Sigmoid colon (tissue), 7 donors: ENCODE measurements around the gene KRT79. TPM values are rescaled to one million over a fixed set of nuclear protein-coding genes. Genes with fewer than 3 reads are reported as not detected.

Experiments used
- DNase-seq: peaks from one replicate; pipeline ENCODE4 v3.0.0-alpha.2; 2019
- H3K27ac ChIP-seq, 4 donors: fragments of 200-600 bp; sonication (generic); one replicate each; pipeline ENCODE4 v1.5.1; 2016 to 2019; ENCODE audit warnings: mild to moderate bottlenecking in 1 of 4
- H3K27me3 ChIP-seq, 3 donors: fragments of 200-600 bp; sonication (generic); one replicate each; pipeline ENCODE4 v1.5.1; 2019; ENCODE audit warnings: mild to moderate bottlenecking in 1 of 3
- H3K36me3 ChIP-seq, 4 donors: fragments of 200-600 bp; sonication (generic); one replicate each; pipeline ENCODE4 v1.5.1; 2016 to 2019
- H3K4me1 ChIP-seq, 4 donors: fragments of 200-600 bp; sonication (generic); one replicate each; pipeline ENCODE4 v1.5.1; 2017 to 2019
- H3K4me3 ChIP-seq, 4 donors: fragments of 200-600 bp; sonication (generic); one replicate each; pipeline ENCODE4 v1.5.1; 2017 to 2019; ENCODE audit warnings: mild to moderate bottlenecking in 2 of 4, moderate library complexity in 1 of 4
- H3K9me3 ChIP-seq, 4 donors: fragments of 200-600 bp in 3 of 4; sonication (generic) in 3 of 4; one replicate each; pipeline versions ENCODE4 v1.5.1 to v1.6.1; 2013 to 2019
- EP300 ChIP-seq, 4 donors: sonication (generic); formaldehyde crosslinking; IDR thresholded peaks; one replicate each; pipeline ENCODE4 v1.6.1; 2017; ENCODE audit warnings: antibody characterized with exemption in 4 of 4
- POLR2A ChIP-seq, 2 donors: fragments of 450-650 bp; IDR thresholded peaks; one replicate each; pipeline ENCODE4 v1.6.1; 2016; ENCODE audit warnings: antibody characterized with exemption in 2 of 2, mild to moderate bottlenecking in 2 of 2, moderate library complexity in 2 of 2
- POLR2AphosphoS5 ChIP-seq, 4 donors: sonication (generic); formaldehyde crosslinking; IDR thresholded peaks; one replicate each; pipeline ENCODE4 v1.6.1; 2017; ENCODE audit warnings: antibody characterized with exemption in 4 of 4
- WGBS, 2 donors: extraction: QIAGEN DNeasy Blood & Tissue Kit; methylation state at CpG; one replicate each; pipeline ENCODE4 v1.1.7; 2013; 5-methylcytosine and 5-hydroxymethylcytosine counted together
- intact Hi-C: fragments of 100-400 bp; cut with DNase I; formaldehyde crosslinking; loops from one replicate; pipeline ENCODE4 v1.15.1; 2023
- polyA plus RNA-seq, 3 donors: library from polyadenylated mRNA; stranded (reverse); fragments of 200-250 nt; gene quantifications; one replicate each; pipeline ENCODE4 v1.2.3, GENCODE V29; 2013
- total RNA-seq, 4 donors: library from RNA; depleted of rRNA; stranded (reverse); fragments of >200 nt; gene quantifications; one replicate each; pipeline ENCODE4 v1.1.0, GENCODE V29; 2016
- TF ChIP-seq, protein P1 (sequence below), 4 experiments: fragments of 450-650 bp in 3 of 4; fragments of 200-600 bp in 1 of 4; IDR thresholded peaks; one replicate each; pipeline ENCODE4 v1.5.1; 2016 to 2019; ENCODE audit warnings: antibody characterized with exemption in 4 of 4, mild to moderate bottlenecking in 3 of 4, moderate library complexity in 2 of 4
- donor health status: healthy with polysubstance abuse.
- donor health status: Bipolar disorder and iron deficiency.
- donor health status: healthy.

Gene KRT79
- total and polyA plus RNA-seq, 7 donors = 0.16 TPM; not detected in 6

DNA sequence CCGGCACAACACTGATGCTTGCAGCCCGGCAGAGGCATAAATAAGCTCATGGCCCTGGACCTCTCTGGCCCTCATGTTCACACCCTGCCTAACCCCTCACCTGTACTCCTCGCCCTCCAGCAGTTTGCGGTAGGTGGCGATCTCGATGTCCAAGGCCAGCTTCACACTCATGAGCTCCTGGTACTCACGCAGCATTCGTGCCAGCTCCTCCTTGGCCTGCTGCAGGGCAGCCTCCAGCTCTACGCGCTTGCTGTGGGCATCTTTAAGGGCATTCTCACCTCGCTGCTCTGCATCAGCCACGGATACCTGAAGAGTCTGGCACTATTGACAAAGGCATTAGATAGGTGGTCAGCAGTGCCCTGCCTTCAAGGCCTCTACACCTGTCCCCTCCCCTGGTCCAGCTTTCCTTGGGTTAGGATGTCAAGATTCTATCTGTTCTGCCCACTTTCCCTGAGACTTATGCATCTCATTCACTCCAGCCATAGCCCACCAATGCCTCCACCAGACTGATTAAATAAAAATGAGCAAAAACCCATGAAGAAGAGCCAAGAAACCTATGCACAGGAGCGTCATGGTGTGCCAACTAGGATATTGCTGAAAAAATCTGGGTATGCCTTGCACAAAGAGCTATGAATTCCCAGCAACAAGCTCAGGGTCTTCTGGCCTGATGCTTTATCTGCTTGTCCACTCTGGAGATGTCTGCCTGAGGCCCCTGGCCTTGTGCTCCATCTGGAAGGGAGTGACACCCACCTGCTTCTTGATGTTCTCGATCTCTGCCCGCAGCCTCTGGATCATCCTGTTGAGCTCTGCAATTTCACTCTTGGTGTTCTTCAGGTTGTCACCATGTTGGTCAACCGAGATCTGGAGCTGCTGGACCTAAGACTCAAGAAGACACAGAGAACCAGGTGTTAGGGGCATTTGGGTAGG, 26.3 kb downstream of the KRT79 start:
- Histone ChIP-seq H3K27me3 (no peaks in the 10 kb centered on the region), H3K9me3 (no peaks in the 10 kb centered on the region), H3K27ac (no peak overlapping the region), H3K4me3 (no peak overlapping the region), H3K4me1 (no peaks in the 10 kb centered on the region), H3K36me3 (no peaks in the 10 kb centered on the region)
- WGBS, 2 donors = 84 to 86% methylated on average over 16 of the region's 16 CpGs
- no peak for TF ChIP-seq POLR2A (IDR thresholded peaks at IDR 0.05)
- TF ChIP-seq EP300 (IDR thresholded peaks at IDR 0.05) = no peak
- DNase-seq = no peak
- intact Hi-C loops = no loop called here

DNA sequence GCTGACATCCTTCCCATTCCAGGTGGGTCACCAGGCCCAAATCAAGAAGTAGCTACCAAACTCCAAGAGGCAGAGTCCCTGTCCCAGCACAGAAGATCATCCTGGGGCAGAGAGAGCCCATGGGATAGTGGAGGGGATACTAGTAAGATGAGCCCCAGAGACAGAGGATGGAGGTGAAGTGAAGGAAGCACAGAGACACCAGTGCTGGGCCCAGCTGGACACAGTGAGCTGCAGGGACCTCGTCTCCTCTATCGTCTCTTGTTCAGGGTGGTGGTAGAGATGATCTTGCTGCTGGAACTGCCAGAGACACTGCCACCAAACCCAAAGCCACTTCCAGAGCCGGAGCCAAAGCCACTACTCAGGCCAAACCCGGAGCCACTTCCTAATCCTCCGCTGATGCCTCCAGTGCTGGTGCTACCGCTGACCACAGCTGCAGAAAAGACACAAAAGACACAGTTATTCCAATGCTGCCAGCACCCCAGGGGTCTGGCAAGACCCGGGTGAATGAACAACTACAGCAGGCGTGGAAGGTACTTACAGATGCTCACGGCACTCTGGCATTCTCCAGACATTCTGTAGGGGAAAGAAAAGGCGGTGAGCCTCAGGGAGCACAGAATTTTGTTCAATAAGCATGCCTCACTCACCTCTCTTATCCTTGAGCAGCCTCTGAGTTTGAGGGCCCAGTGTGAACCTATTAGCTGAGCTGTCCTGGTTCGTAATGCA, 27.1 kb downstream of the KRT79 start:
- intact Hi-C loops = no loop called here
- no peak for DNase-seq
- Histone ChIP-seq H3K36me3 (no peaks in the 10 kb centered on the region), H3K4me3 (no peak overlapping the region), H3K9me3 (no peaks in the 10 kb centered on the region), H3K4me1 (no peaks in the 10 kb centered on the region), H3K27ac (no peak overlapping the region), H3K27me3 (no peaks in the 10 kb centered on the region)
- WGBS, 2 donors = 87 to 89% methylated on average over 11 of the region's 11 CpGs
- TF ChIP-seq POLR2A (IDR thresholded peaks at IDR 0.05) (no peak), EP300 (IDR thresholded peaks at IDR 0.05) (no peak)
- TF ChIP-seq, protein P1, sequence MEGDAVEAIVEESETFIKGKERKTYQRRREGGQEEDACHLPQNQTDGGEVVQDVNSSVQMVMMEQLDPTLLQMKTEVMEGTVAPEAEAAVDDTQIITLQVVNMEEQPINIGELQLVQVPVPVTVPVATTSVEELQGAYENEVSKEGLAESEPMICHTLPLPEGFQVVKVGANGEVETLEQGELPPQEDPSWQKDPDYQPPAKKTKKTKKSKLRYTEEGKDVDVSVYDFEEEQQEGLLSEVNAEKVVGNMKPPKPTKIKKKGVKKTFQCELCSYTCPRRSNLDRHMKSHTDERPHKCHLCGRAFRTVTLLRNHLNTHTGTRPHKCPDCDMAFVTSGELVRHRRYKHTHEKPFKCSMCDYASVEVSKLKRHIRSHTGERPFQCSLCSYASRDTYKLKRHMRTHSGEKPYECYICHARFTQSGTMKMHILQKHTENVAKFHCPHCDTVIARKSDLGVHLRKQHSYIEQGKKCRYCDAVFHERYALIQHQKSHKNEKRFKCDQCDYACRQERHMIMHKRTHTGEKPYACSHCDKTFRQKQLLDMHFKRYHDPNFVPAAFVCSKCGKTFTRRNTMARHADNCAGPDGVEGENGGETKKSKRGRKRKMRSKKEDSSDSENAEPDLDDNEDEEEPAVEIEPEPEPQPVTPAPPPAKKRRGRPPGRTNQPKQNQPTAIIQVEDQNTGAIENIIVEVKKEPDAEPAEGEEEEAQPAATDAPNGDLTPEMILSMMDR (IDR thresholded peaks at IDR 0.05) = no peak

DNA sequence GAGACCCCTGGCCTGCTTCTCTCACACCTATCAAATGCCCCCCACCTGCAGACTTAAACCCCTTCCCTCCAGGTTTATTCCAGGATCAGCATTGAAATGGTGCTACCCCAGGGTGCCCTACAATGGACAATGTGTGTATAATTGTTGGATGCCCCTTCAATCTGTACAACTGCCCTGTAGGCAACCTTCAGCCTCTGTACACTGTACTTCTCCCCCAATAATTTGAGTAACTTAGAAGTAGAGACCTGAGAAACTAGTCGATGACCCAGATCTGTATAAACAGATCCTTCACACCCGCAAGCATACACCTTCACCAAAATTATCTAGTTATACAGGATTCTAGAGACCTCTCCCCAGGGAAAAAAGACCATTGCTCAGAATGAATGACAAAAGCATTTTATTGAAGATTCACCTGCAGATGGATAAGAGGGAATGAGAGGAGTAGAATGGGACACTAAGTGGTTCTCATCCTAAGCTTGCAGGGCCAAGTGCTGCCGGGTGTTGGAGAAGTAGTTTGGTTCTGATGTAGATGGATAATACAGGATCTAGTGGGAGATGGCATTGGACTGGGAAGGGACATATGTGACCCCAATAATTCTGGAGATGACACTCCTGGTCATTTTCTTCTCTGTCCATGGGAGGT, 27.8 kb downstream of the KRT79 start:
- no peak overlapping the region for H3K27ac ChIP-seq
- intact Hi-C loops = no loop called here
- H3K4me3 ChIP-seq = no peak overlapping the region
- H3K27me3 ChIP-seq = no peaks in the 10 kb centered on the region
- H3K4me1 ChIP-seq = no peaks in the 10 kb centered on the region
- TF ChIP-seq, protein P1 (IDR thresholded peaks at IDR 0.05) = no peak
- TF ChIP-seq POLR2A (IDR thresholded peaks at IDR 0.05) (no peak), POLR2AphosphoS5 (IDR thresholded peaks at IDR 0.05) (no peak), EP300 (IDR thresholded peaks at IDR 0.05) (no peak)
- H3K36me3 ChIP-seq = no peaks in the 10 kb centered on the region
- DNase-seq = no peak
- no peaks in the 10 kb centered on the region for H3K9me3 ChIP-seq
- WGBS, 2 donors = 94 to 95% methylated on average over 3 of the region's 3 CpGs

DNA sequence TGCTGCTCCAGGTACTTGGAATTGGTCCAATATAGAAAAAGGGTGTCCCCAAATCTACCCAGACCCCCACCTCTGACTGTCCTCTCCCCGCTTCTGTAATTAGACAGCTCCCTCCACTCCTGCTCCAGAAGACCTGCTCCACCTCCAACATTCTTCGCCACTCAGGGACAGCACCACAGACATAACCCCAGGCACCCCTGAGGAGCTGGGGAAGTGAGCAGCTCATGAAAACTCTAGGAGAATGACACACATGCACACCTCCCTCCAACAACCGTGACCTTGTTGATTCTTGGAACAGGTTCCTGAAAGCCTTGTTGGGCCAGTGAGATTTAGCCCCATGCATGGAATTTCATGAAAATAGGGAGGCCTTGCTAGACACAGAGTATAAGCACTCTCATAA, 28.4 kb downstream of the KRT79 start:
- WGBS, 2 donors = 84 to 86% methylated on average over 3 of the region's 3 CpGs
- Histone ChIP-seq H3K4me1 (no peaks in the 10 kb centered on the region), H3K27me3 (no peaks in the 10 kb centered on the region), H3K27ac (no peak overlapping the region), H3K9me3 (no peaks in the 10 kb centered on the region), H3K36me3 (no peaks in the 10 kb centered on the region), H3K4me3 (no peak overlapping the region)
- intact Hi-C loops = no loop called here
- no peak for DNase-seq
- TF ChIP-seq POLR2AphosphoS5 (IDR thresholded peaks at IDR 0.05) (no peak), EP300 (IDR thresholded peaks at IDR 0.05) (no peak), POLR2A (IDR thresholded peaks at IDR 0.05) (no peak)

DNA sequence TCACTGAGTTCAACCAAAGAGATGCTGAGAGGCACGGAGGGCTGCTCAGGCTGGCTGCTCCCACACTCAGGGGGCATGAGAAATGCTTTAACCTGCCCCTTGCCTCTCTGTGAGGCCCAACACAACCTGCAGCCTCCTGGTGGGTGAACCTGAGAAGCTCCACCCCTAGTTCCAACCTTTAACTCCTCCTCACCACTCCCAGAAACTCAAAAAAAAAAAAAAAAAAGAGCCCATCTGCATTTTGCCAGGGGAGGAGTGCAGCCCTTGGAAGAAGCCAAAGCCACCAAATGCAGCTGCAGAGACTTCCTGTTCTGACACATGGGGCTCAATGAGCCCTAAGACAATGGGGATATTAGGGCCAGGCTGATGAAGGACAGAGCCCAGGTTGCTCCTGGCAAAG, 29.1 kb downstream of the KRT79 start:
- Histone ChIP-seq H3K36me3 (no peaks in the 10 kb centered on the region), H3K4me1 (no peaks in the 10 kb centered on the region), H3K9me3 (no peaks in the 10 kb centered on the region), H3K4me3 (no peak overlapping the region), H3K27me3 (no peaks in the 10 kb centered on the region), H3K27ac (no peak overlapping the region)
- TF ChIP-seq, protein P1 (IDR thresholded peaks at IDR 0.05) = no peak
- TF ChIP-seq EP300 (IDR thresholded peaks at IDR 0.05) = no peak
- TF ChIP-seq POLR2AphosphoS5 (IDR thresholded peaks at IDR 0.05) = no peak
- TF ChIP-seq POLR2A (IDR thresholded peaks at IDR 0.05) = no peak
- intact Hi-C loops = no loop called here
- 39 to 40% methylated on average over 1 of the region's 1 CpG for WGBS, 2 donors
- DNase-seq = no peak
